Measurements from ENCODE around the gene TEAD1.
A peak's percentile ranks its signal among the peaks of the same experiment; 100 is the strongest.

TEAD1 gene

GRCh38 chr11:12917822-12918221 is 243.6 kb downstream of the TEAD1 start:
- DNase-seq = no peak

GRCh38 chr11:12918667-12919066 is 244.4 kb downstream of the TEAD1 start:
- no peak for DNase-seq

DNA sequence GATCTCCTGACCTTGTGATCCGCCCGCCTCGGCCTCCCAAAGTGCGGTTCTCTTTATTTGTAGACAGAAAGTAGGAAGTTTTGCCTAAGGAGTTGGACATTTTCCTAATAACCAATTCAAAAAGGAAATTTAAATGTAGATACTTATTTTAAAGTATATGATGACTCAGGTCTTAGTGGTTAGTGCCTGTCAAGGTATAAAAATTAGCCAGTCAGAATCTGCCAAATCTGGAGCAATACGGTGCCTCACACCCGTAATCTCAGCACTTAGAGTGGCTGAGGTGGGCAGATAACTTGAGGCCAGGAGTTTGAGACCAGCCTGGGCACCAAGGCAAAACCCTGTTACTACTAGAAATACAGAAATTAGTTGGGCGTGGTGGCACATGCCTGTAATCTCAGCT is 248.2 kb downstream of the TEAD1 start:
- DNase-seq = no peak

- DNase-seq = no peak
Measured at GRCh38 chr11:12922980-12923507, 248.8 kb downstream of the TEAD1 start.

DNA sequence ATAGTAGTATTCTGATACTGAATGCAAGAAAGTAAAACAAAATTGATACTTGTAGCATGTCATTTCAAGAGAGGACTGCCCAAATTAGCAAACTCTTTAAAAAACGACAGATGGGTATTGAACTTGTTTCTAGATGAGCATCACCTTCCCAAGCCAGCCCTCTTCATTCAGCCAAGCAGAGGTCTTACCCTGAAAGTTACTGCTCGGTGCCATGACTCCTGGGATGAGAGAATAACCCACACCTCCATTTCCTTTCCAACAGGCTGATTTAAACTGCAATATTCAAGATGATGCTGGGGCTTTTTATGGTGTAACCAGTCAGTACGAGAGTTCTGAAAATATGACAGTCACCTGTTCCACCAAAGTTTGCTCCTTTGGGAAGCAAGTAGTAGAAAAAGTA is 250.4 kb downstream of the TEAD1 start:
- no peak for DNase-seq

GRCh38 chr11:12925520-12925919 is 251.3 kb downstream of the TEAD1 start:
- no peak for DNase-seq

DNA sequence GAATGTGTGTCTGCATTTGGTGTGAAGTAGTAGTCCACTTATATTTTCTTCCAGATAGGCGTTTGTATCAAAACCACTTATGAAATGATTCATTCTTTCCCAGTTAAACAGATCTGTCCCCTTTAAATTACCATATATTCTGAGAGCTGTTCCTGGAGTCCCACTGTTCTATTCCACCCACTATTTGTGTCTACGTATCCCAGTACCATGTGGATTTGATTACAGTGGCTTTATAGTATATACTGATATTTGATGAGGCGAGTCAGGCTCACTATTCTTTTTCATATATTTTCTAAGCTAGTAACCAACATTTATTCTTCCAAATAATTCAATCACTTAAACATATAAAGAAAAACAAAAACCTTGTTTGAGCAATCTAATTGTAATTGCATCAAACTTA is 253.0 kb downstream of the TEAD1 start:
- no peak for DNase-seq

GRCh38 chr11:12927886-12928285 is 253.7 kb downstream of the TEAD1 start:
- DNase-seq = no peak

GRCh38 chr11:12930850-12931249 is 256.6 kb downstream of the TEAD1 start:
- DNase-seq = no peak

- no peak for DNase-seq
Measured at GRCh38 chr11:12932485-12932884, 258.3 kb downstream of the TEAD1 start.

GRCh38 chr11:12936200-12936599 is 262.0 kb downstream of the TEAD1 start:
- no peak for DNase-seq

GRCh38 chr11:12938590-12939247 is 264.5 kb downstream of the TEAD1 start:
- DNase-seq = no peak

- no peak for DNase-seq
Measured at GRCh38 chr11:12941671-12942070, 267.4 kb downstream of the TEAD1 start.

DNA sequence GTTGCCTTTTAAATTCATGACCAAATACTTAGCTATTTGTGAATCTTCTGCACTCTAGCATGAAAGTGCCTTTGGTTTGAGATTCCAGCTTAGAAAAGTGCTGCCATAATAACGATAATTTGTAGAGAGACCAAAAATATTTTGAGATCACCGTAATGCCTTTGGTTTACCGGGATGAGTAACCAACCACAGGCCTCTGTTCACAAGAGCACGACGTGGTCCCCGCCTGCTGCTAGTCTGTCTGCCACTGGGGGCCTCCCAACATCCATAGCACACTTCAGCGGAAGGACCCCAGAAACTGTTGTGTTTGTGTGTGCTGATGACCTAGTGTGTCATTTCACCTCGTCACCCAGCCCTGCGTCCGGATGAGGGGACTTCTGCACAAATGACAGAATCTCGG is 267.9 kb downstream of the TEAD1 start:
- no peak for DNase-seq

GRCh38 chr11:12943311-12943710 is 269.1 kb downstream of the TEAD1 start:
- no peak for DNase-seq

DNA sequence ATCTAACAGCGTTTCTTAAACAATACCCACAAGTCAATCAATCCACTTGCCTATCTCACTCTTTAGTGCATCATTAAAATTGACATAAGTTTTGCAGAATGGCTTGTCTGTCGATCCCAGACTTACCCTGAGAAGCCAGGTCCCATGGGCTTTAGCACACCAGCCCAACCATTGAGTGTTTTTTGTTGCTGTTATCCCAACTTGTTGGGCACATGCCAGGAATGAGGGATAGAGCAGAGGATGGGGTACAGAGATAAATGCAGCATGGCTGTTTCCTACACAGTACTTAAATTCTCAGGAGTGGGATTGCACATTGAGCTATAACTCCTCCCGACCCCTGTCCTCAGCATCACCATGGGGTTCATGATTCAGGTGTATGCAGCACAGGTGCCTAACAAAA is 270.7 kb downstream of the TEAD1 start:
- DNase-seq = no peak

DNA sequence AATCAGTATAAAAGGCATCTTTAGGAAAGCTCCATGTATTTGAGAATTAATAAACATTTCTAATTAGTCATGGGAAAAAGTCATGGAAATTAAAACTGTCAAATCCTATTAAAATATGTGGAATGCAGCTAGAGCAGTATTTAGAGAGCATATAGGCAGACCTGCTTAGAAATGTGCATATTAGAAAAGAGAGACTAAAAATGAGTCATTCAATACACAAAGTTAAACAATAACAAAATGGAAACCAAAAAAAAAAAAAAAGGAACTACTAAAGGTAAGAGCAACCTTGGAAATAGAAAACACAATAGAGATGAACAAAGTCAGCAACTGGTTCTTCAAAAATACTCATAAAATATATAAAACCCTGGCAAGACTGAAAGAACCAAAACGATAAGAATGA is 275.2 kb downstream of the TEAD1 start:
- no peak for DNase-seq

DNA sequence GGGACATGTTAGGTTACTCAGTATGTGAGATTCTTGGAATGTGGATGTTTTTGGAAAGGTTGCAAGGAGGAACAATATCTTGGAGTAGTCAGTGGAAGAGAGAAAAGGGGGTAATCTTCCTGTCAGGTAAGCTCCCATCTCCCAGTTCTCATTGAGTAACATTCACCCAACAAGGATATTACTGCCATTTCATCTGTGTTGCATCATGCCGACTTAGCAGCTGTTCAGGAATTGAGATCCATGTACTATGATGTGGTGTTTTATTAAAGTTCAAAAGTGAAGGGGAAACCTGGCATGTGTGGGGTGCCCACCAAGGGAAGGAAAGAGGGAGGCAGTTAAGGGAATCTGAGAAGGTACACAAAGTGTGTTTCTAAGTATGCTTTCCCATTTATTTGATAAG is 276.4 kb downstream of the TEAD1 start:
- no peak for DNase-seq

DNA sequence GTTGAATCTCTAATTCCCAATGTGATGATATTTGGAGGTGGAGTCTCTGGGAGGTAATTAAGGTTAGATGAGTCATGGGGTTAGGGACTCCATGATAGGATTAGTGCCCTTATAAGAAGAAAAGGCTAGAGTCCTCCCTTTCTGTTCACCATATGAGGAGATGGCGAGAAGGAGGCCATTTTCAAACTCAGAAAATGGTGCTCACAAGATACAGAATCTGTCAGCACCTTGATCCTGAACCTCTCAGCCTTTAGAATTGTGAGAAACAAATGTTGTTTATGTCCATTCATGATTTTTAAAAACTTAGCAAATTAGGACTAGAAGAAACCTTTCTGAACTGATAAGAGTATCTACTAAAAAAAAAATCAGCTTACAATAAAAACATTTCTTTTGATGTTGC is 277.2 kb downstream of the TEAD1 start:
- DNase-seq = no peak

- no peak for DNase-seq
Measured at GRCh38 chr11:12952094-12952493, 277.9 kb downstream of the TEAD1 start.

DNA sequence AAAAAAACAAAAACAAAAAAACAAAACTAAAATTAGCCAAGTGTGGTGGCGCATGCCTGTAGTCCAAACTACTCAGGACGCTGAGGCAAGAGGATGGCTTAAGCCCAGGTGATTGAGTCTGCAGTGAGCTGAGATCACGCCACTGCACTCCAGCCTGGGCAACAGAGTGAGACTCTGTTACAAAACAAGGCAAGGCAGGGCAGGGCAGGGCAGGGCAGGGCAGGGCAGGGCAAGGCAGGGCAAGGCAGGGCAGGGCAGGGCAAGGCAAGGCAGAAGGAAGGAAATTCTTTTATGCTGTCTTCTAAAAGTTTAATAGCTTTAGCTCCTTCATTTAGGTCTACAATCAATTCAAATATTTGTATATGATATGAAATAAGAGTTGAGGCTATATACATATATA is 284.8 kb downstream of the TEAD1 start:
- no peak for DNase-seq

DNA sequence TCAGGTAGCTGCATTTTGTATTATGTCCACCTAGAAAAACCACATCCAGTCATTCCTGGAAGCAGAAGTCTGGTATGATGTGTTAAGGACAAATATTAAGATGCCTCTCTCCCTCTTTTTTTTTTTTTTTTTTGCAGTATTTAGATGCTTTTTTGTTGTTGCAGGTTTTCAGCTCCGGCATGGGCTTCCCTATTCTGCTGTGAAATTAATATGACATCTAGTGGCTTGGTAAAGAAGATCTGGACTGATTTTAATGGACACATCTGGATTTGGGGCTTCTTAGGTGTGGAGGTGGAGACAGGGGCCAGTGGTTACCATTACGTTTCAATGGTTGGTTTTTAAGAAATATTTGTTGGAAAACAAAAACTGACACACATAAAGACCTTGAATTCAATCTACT is 287.4 kb downstream of the TEAD1 start:
- DNase-seq = no peak

- no peak for DNase-seq
Measured at GRCh38 chr11:12962306-12962705, 288.1 kb downstream of the TEAD1 start.

GRCh38 chr11:12963051-12963450 is 288.8 kb downstream of the TEAD1 start:
- no peak for DNase-seq

DNA sequence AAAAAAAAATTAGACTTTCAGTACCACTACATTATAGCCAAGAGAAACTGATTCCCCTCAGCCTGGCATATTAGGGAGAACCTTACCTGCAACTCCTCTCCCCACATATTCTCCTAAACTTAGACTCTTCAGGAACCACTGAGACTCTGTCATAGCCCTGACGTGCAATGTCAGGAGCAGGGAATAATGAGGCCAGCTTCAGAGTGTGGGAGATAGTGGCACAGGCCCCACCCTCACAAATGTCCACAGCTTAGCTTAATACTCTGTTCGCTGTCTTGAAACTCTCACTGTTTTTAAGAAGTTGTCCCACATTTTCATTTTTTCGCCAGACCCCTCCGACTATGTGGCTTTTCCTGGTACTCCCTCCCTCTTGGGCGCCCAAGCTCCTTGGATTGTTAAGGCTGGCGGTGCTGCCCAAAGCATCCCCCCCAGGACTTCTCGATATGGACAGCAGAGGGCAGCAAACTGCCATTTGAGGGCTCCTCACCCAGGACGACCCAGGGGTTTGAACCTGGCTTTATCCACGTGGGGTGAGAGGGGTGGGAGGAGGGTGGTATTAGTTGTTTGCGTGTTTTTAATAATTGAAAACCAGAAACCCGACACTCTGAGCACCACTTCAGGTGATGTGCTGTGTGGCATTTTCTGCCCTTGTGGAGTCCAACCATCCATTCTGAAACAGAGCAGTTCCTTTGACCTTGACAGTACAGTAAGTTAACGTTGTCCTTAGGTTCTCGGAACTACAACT is 289.7 kb downstream of the TEAD1 start:
- DNase-seq = peak; percentile 39
